HEK293 (cell line): ENCODE data around the gene DLK1.

Experiments
- CTCF ChIA-PET: fragments of 350-600 bp; formaldehyde crosslinking; extraction: SDS; loops from one replicate; lab custom pipeline; 2021; ENCODE audit warnings: antibody characterized with exemption; lab: Yijun Ruan, JAX
- POLR2A ChIA-PET: fragments of 300-600 bp; formaldehyde crosslinking; extraction: SDS; loops from one replicate; lab custom pipeline; 2020; ENCODE audit warnings: antibody characterized with exemption, inconsistent platforms; lab: Yijun Ruan, JAX
- H3K27ac ChIP-seq: fragments of 200-500 bp; sonication (Bioruptor generic); 2 replicates; pipeline ENCODE4 v1.5.1; 2014; ENCODE audit warnings: low read depth, low read length, control low read depth, inconsistent platforms; ENCODE audit errors: extremely low read depth
- H3K36me3 ChIP-seq, 2 experiments: fragments of 200-500 bp in 1 of 2; sonication (Bioruptor generic) in 1 of 2; 1 replicate in 1 of 2; 2 replicates in 1 of 2; pipeline ENCODE4 v1.5.1; 2014 to 2017; ENCODE audit warnings: inconsistent platforms in 2 of 2, low read length in 2 of 2; ENCODE audit not compliant: control insufficient read depth in 2 of 2, insufficient read depth in 1 of 2
- H3K4me1 ChIP-seq: fragments of 200-500 bp; sonication (Bioruptor generic); 2 replicates; pipeline ENCODE4 v1.5.1; 2014; ENCODE audit warnings: mild to moderate bottlenecking, low read length, inconsistent platforms; ENCODE audit not compliant: control insufficient read depth, insufficient read depth
- H3K4me3 ChIP-seq: 2 replicates; pipeline ENCODE4 v1.5.1; 2011; ENCODE audit warnings: low read depth, mild to moderate bottlenecking, control low read depth, low read length, moderate library complexity
- H3K9me3 ChIP-seq: fragments of 200-500 bp; sonication (Bioruptor generic); 2 replicates; pipeline ENCODE4 v1.5.1; 2014; ENCODE audit warnings: low read depth, low read length, inconsistent platforms; ENCODE audit not compliant: control insufficient read depth, insufficient read depth
- BCL11B ChIP-seq: fragments of 450-650 bp; formaldehyde crosslinking; IDR thresholded peaks from 2 replicates; pipeline ENCODE4 v1.5.1; 2016; ENCODE audit warnings: low read depth, missing biosample characterization, missing genetic modification characterization
- GLIS2 ChIP-seq: fragments of 450-650 bp; formaldehyde crosslinking; IDR thresholded peaks from 2 replicates; pipeline ENCODE4 v1.5.1; 2016; ENCODE audit warnings: missing biosample characterization, missing genetic modification characterization
- SP7 ChIP-seq: fragments of 450-650 bp; formaldehyde crosslinking; IDR thresholded peaks from 2 replicates; pipeline ENCODE4 v1.5.1; 2016; ENCODE audit warnings: missing biosample characterization, missing genetic modification characterization
- ZBTB21 ChIP-seq: fragments of 450-650 bp; formaldehyde crosslinking; IDR thresholded peaks from 2 replicates; pipeline ENCODE4 v1.5.1; 2017; ENCODE audit warnings: missing biosample characterization, missing genetic modification characterization
- ZNF19 ChIP-seq: fragments of 450-650 bp; formaldehyde crosslinking; IDR thresholded peaks from 2 replicates; pipeline ENCODE4; 2016; ENCODE audit warnings: missing biosample characterization, missing genetic modification characterization, low read depth
- ZNF2 ChIP-seq: fragments of 450-650 bp; formaldehyde crosslinking; IDR thresholded peaks from 2 replicates; pipeline ENCODE4 v1.5.1; 2016; ENCODE audit warnings: missing biosample characterization, missing genetic modification characterization
- ZNF548 ChIP-seq: fragments of 450-650 bp; formaldehyde crosslinking; IDR thresholded peaks from 2 replicates; pipeline ENCODE4 v1.5.1; 2016; ENCODE audit warnings: missing biosample characterization, missing genetic modification characterization
- ZNF626 ChIP-seq: fragments of 450-650 bp; sonication (Bioruptor Pico); formaldehyde crosslinking; IDR thresholded peaks from 2 replicates; pipeline ENCODE4 v1.5.1; 2018; ENCODE audit warnings: missing biosample characterization, missing genetic modification characterization, inconsistent platforms
- ZNF707 ChIP-seq: fragments of 450-650 bp; formaldehyde crosslinking; IDR thresholded peaks from 2 replicates; pipeline ENCODE4 v1.5.1; 2016; ENCODE audit warnings: missing biosample characterization, missing genetic modification characterization
- ZSCAN16 ChIP-seq: fragments of 450-650 bp; formaldehyde crosslinking; IDR thresholded peaks from 2 replicates; pipeline ENCODE4 v1.5.1; 2016; ENCODE audit warnings: missing biosample characterization, missing genetic modification characterization
- ZSCAN23 ChIP-seq: fragments of 450-650 bp; formaldehyde crosslinking; IDR thresholded peaks from 2 replicates; pipeline ENCODE4 v1.5.1; 2016; ENCODE audit warnings: missing biosample characterization, missing genetic modification characterization
- TF ChIP-seq, protein P1 (sequence below): fragments of 450-650 bp; IDR thresholded peaks from 2 replicates; pipeline ENCODE4 v1.5.1; 2018; ENCODE audit warnings: missing biosample characterization, missing genetic modification characterization
- TF ChIP-seq, protein P2 (sequence below): fragments of 450-650 bp; formaldehyde crosslinking; IDR thresholded peaks from 2 replicates; pipeline ENCODE4 v1.5.1; 2016; ENCODE audit warnings: missing biosample characterization, missing genetic modification characterization
- TF ChIP-seq, protein P3 (sequence below): fragments of 450-650 bp; formaldehyde crosslinking; conservative IDR thresholded peaks from 2 replicates; pipeline ENCODE4 v1.5.1; 2016; ENCODE audit warnings: low read depth, missing biosample characterization, missing genetic modification characterization
- TF ChIP-seq, protein P4 (sequence below): sonication (generic); formaldehyde crosslinking; IDR thresholded peaks from 2 replicates; pipeline ENCODE4 v1.8.1; 2022; ENCODE audit warnings: mild to moderate bottlenecking, moderate library complexity, missing genetic modification reagents
- TF ChIP-seq, protein P5 (sequence below): fragments of 450-650 bp; formaldehyde crosslinking; IDR thresholded peaks from 2 replicates; pipeline ENCODE4 v1.5.1; 2016; ENCODE audit warnings: missing biosample characterization, missing genetic modification characterization

DLK1 gene

DNA sequence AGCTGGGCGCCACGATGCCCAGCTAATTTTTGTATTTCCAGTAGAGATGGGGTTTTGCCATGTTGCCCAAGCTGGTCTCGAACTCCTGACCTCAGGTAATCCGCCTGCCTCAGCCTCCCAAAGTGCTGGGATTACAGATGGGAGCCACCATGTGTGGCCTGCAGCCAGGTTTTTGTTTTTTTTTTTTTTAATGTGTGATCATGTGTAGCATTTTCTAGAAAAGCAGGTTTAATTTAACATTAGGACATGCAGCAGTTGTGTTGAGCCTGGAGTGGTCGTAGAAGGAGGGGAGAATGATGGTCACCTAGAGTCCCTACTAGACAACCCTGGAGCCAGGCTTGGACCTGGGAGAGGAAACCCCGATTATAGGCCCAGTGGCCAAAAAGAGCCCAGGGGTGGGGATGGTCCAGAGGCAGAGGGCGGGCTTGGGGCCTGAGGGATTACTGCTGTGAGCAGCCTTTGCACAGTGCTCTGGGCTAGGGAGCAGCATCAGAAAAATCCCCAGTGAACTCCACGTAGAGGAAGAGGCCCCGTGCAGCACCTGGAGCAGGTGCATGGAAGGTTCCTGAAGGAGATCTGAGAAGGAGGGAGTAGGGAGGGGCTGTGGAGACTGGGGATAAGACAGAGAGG, 13.6 kb downstream of the DLK1 start (continued):
- TF ChIP-seq ZSCAN16 (no peak), GLIS2 (tag by site-specific recombination) (no peak)
- TF ChIP-seq, protein P1, sequence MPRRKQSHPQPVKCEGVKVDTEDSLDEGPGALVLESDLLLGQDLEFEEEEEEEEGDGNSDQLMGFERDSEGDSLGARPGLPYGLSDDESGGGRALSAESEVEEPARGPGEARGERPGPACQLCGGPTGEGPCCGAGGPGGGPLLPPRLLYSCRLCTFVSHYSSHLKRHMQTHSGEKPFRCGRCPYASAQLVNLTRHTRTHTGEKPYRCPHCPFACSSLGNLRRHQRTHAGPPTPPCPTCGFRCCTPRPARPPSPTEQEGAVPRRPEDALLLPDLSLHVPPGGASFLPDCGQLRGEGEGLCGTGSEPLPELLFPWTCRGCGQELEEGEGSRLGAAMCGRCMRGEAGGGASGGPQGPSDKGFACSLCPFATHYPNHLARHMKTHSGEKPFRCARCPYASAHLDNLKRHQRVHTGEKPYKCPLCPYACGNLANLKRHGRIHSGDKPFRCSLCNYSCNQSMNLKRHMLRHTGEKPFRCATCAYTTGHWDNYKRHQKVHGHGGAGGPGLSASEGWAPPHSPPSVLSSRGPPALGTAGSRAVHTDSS (tag by site-specific recombination): no peak
- TF ChIP-seq, protein P2, sequence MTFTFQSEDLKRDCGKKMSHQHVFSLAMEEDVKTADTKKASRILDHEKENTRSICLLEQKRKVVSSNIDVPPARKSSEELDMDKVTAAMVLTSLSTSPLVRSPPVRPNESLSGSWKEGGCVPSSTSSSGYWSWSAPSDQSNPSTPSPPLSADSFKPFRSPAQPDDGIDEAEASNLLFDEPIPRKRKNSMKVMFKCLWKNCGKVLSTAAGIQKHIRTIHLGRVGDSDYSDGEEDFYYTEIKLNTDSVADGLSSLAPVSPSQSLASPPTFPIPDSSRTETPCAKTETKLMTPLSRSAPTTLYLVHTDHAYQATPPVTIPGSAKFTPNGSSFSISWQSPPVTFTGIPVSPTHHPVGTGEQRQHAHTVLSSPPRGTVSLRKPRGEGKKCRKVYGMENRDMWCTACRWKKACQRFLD: no peak

DNA sequence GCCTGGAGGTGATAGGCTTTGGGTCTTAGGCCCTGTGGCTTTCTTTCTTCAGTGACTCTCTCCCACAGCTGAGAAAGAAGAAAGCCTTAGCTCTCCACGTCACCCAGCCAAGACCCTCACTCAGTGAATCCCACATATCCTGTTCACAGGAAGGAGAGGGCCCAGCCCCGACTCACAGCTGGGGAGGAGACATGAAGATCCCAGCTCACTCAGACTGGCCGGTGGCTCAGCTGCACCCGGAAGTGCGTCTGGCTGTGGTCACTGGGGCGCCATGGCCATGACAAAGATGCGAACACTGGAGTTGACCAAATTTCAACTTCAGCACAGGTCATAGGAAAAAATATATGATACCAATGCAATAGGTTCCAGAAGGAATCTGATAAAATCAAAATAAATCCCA, 14.2 kb downstream of the DLK1 start:
- TF ChIP-seq, protein P3, sequence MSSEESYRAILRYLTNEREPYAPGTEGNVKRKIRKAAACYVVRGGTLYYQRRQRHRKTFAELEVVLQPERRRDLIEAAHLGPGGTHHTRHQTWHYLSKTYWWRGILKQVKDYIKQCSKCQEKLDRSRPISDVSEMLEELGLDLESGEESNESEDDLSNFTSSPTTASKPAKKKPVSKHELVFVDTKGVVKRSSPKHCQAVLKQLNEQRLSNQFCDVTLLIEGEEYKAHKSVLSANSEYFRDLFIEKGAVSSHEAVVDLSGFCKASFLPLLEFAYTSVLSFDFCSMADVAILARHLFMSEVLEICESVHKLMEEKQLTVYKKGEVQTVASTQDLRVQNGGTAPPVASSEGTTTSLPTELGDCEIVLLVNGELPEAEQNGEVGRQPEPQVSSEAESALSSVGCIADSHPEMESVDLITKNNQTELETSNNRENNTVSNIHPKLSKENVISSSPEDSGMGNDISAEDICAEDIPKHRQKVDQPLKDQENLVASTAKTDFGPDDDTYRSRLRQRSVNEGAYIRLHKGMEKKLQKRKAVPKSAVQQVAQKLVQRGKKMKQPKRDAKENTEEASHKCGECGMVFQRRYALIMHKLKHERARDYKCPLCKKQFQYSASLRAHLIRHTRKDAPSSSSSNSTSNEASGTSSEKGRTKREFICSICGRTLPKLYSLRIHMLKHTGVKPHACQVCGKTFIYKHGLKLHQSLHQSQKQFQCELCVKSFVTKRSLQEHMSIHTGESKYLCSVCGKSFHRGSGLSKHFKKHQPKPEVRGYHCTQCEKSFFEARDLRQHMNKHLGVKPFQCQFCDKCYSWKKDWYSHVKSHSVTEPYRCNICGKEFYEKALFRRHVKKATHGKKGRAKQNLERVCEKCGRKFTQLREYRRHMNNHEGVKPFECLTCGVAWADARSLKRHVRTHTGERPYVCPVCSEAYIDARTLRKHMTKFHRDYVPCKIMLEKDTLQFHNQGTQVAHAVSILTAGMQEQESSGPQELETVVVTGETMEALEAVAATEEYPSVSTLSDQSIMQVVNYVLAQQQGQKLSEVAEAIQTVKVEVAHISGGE (tag by site-specific recombination): no peak
- no peak for TF ChIP-seq ZNF707 (tag by site-specific recombination)
- TF ChIP-seq ZSCAN23 (tag by site-specific recombination): no peak
- TF ChIP-seq, protein P4, sequence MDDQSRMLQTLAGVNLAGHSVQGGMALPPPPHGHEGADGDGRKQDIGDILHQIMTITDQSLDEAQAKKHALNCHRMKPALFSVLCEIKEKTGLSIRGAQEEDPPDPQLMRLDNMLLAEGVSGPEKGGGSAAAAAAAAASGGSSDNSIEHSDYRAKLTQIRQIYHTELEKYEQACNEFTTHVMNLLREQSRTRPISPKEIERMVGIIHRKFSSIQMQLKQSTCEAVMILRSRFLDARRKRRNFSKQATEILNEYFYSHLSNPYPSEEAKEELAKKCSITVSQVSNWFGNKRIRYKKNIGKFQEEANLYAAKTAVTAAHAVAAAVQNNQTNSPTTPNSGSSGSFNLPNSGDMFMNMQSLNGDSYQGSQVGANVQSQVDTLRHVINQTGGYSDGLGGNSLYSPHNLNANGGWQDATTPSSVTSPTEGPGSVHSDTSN (CRISPR knock-in tag): no peak
- TF ChIP-seq SP7: no peak
- TF ChIP-seq, protein P5, sequence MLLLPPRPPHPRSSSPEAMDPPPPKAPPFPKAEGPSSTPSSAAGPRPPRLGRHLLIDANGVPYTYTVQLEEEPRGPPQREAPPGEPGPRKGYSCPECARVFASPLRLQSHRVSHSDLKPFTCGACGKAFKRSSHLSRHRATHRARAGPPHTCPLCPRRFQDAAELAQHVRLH: no peak
- TF ChIP-seq ZNF2 (tag by site-specific recombination): no peak
- TF ChIP-seq ZBTB21: no peak
- CTCF ChIA-PET: no interaction called here
- Histone ChIP-seq H3K27ac (no peak overlapping the region), H3K9me3 (no peaks in the 10 kb centered on the region), H3K4me1 (no peaks in the 10 kb centered on the region), H3K4me3 (no peak overlapping the region), H3K36me3 (no peaks in the 10 kb centered on the region)
- POLR2A ChIA-PET: no interaction called here

DNA sequence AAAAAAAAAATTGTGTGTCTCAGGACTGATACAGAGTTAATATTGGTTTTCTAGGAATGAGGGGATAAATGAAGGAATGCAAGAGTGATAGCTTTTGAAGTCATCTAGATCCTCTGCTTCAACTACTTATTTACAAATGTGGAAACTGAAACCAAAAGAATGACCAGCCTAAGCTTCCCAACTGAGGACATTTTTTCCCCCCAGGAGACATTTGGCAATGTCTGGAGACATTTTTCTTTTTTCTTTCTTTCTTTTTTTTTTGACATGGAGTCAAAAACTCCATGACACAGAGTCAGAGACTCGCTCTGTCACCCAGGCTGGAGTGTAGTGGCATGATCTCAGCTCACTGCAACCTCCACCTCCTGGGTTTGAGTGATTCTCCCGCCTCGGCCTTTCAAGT, 15.3 kb downstream of the DLK1 start:
- no peak overlapping the region for H3K4me3 ChIP-seq
- no peak for TF ChIP-seq ZNF19 (tag by site-specific recombination)
- no peak for TF ChIP-seq BCL11B (tag by site-specific recombination)
- no peak for TF ChIP-seq ZNF548 (tag by site-specific recombination)
- no peak for TF ChIP-seq ZNF626 (tag by site-specific recombination)
- ChIA-PET POLR2A (no interaction called here), CTCF (no interaction called here)
- H3K4me1 ChIP-seq: no peaks in the 10 kb centered on the region
- no peaks in the 10 kb centered on the region for H3K9me3 ChIP-seq
- no peak overlapping the region for H3K27ac ChIP-seq
- no peaks in the 10 kb centered on the region for H3K36me3 ChIP-seq
